HEK293 (cell line): ENCODE measurements around the gene ZBED6.
"Not testable (repeated sequence)": the region's sequence is repeated elsewhere in the genome, so short reads cannot be mapped to it uniquely, and the experiment has no call there.

Experiments used
- SALL2 ChIP-seq: fragments of 450-650 bp; formaldehyde crosslinking; IDR thresholded peaks from 2 replicates; pipeline ENCODE4 v1.5.0; 2017; ENCODE audit warnings: missing biosample characterization, mild to moderate bottlenecking, missing genetic modification characterization, borderline replicate concordance
- TCF7L2 ChIP-seq: IDR thresholded peaks from 2 replicates; pipeline ENCODE4 v1.6.1; 2011; ENCODE audit warnings: low read depth, mild to moderate bottlenecking, inconsistent platforms, low read length, moderate library complexity, borderline replicate concordance
- WT1 ChIP-seq: fragments of 450-650 bp; formaldehyde crosslinking; IDR thresholded peaks from 2 replicates; pipeline ENCODE4 v1.5.1; 2016; ENCODE audit warnings: missing biosample characterization, missing genetic modification characterization
- ZBTB8A ChIP-seq: fragments of 450-650 bp; formaldehyde crosslinking; IDR thresholded peaks from 2 replicates; pipeline ENCODE4 v1.5.1; 2016; ENCODE audit warnings: missing biosample characterization, missing genetic modification characterization
- ZNF239 ChIP-seq: fragments of 450-650 bp; formaldehyde crosslinking; IDR thresholded peaks from 2 replicates; pipeline ENCODE4 v1.5.1; 2016; ENCODE audit warnings: missing biosample characterization, missing genetic modification characterization
- ZNF274 ChIP-seq, 2 experiments: fragments of 200-500 bp in 1 of 2; fragments of 450-650 bp in 1 of 2; sonication (Bioruptor generic) in 1 of 2; formaldehyde crosslinking in 1 of 2; IDR thresholded peaks; 2 replicates each; pipeline versions ENCODE4 v1.5.1 to v1.6.1; 2014 to 2016; ENCODE audit warnings: borderline replicate concordance in 1 of 2, inconsistent platforms in 1 of 2, low read length in 1 of 2, missing biosample characterization in 1 of 2, missing genetic modification characterization in 1 of 2
- ZNF585B ChIP-seq: fragments of 450-650 bp; formaldehyde crosslinking; IDR thresholded peaks from 2 replicates; pipeline ENCODE4 v1.5.1; 2016; ENCODE audit warnings: missing biosample characterization, missing genetic modification characterization
- ZNF664 ChIP-seq: fragments of 450-650 bp; formaldehyde crosslinking; IDR thresholded peaks from 2 replicates; pipeline ENCODE4 v1.5.1; 2016; ENCODE audit warnings: missing biosample characterization, missing genetic modification characterization
- TF ChIP-seq, protein P1 (sequence below): fragments of 450-650 bp; IDR thresholded peaks from 2 replicates; pipeline ENCODE4 v1.5.1; 2018; ENCODE audit warnings: missing biosample characterization, missing genetic modification characterization
- TF ChIP-seq, protein P2 (sequence below): fragments of 450-650 bp; formaldehyde crosslinking; IDR thresholded peaks from 2 replicates; pipeline ENCODE4 v1.5.1; 2016; ENCODE audit warnings: missing biosample characterization, missing genetic modification characterization, borderline replicate concordance
- TF ChIP-seq, protein P3 (sequence below): fragments of 450-650 bp; formaldehyde crosslinking; IDR thresholded peaks from 2 replicates; pipeline ENCODE4 v1.5.1; 2017; ENCODE audit warnings: missing biosample characterization, missing genetic modification characterization

DNA sequence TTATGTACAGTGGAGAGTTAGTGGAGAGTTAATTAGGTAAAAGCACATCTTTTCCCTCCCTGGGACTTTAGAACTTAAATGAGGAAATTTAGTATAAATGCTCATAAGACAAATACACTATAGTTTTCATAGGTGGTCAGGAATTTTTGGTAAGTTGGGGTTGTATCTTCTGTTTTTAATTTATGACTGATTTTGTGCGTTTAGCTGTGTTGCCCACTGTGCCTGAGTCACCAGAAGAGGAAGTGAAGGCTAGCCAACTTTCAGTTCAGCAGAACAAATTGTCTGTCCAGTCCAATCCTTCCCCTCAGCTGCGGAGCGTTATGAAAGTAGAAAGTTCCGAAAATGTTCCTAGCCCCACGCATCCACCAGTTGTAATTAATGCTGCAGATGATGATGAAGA lies 33.8 kb downstream of the ZBED6 start:
- TF ChIP-seq WT1 (tag by site-specific recombination); ZNF664 (tag by site-specific recombination); TCF7L2; SALL2 (tag by site-specific recombination); ZNF239 (tag by site-specific recombination); ZBTB8A (tag by site-specific recombination); ZNF585B (tag by site-specific recombination); ZNF274 (IDR thresholded peaks at IDR 0.05; ENCODE audit: low read length); ZNF274 (tag by site-specific recombination; IDR thresholded peaks at IDR 0.05; ENCODE audit: borderline replicate concordance): not testable (repeated sequence)
- TF ChIP-seq, protein P1, sequence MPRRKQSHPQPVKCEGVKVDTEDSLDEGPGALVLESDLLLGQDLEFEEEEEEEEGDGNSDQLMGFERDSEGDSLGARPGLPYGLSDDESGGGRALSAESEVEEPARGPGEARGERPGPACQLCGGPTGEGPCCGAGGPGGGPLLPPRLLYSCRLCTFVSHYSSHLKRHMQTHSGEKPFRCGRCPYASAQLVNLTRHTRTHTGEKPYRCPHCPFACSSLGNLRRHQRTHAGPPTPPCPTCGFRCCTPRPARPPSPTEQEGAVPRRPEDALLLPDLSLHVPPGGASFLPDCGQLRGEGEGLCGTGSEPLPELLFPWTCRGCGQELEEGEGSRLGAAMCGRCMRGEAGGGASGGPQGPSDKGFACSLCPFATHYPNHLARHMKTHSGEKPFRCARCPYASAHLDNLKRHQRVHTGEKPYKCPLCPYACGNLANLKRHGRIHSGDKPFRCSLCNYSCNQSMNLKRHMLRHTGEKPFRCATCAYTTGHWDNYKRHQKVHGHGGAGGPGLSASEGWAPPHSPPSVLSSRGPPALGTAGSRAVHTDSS (tag by site-specific recombination) = not testable (repeated sequence)
- TF ChIP-seq, protein P2, sequence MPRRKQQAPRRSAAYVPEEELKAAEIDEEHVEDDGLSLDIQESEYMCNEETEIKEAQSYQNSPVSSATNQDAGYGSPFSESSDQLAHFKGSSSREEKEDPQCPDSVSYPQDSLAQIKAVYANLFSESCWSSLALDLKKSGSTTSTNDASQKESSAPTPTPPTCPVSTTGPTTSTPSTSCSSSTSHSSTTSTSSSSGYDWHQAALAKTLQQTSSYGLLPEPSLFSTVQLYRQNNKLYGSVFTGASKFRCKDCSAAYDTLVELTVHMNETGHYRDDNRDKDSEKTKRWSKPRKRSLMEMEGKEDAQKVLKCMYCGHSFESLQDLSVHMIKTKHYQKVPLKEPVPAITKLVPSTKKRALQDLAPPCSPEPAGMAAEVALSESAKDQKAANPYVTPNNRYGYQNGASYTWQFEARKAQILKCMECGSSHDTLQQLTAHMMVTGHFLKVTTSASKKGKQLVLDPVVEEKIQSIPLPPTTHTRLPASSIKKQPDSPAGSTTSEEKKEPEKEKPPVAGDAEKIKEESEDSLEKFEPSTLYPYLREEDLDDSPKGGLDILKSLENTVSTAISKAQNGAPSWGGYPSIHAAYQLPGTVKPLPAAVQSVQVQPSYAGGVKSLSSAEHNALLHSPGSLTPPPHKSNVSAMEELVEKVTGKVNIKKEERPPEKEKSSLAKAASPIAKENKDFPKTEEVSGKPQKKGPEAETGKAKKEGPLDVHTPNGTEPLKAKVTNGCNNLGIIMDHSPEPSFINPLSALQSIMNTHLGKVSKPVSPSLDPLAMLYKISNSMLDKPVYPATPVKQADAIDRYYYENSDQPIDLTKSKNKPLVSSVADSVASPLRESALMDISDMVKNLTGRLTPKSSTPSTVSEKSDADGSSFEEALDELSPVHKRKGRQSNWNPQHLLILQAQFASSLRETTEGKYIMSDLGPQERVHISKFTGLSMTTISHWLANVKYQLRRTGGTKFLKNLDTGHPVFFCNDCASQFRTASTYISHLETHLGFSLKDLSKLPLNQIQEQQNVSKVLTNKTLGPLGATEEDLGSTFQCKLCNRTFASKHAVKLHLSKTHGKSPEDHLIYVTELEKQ (tag by site-specific recombination) = not testable (repeated sequence)
- TF ChIP-seq, protein P3, sequence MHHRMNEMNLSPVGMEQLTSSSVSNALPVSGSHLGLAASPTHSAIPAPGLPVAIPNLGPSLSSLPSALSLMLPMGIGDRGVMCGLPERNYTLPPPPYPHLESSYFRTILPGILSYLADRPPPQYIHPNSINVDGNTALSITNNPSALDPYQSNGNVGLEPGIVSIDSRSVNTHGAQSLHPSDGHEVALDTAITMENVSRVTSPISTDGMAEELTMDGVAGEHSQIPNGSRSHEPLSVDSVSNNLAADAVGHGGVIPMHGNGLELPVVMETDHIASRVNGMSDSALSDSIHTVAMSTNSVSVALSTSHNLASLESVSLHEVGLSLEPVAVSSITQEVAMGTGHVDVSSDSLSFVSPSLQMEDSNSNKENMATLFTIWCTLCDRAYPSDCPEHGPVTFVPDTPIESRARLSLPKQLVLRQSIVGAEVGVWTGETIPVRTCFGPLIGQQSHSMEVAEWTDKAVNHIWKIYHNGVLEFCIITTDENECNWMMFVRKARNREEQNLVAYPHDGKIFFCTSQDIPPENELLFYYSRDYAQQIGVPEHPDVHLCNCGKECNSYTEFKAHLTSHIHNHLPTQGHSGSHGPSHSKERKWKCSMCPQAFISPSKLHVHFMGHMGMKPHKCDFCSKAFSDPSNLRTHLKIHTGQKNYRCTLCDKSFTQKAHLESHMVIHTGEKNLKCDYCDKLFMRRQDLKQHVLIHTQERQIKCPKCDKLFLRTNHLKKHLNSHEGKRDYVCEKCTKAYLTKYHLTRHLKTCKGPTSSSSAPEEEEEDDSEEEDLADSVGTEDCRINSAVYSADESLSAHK (tag by site-specific recombination) = not testable (repeated sequence)
